Measurements from ENCODE around the gene RWDD3.

DNA sequence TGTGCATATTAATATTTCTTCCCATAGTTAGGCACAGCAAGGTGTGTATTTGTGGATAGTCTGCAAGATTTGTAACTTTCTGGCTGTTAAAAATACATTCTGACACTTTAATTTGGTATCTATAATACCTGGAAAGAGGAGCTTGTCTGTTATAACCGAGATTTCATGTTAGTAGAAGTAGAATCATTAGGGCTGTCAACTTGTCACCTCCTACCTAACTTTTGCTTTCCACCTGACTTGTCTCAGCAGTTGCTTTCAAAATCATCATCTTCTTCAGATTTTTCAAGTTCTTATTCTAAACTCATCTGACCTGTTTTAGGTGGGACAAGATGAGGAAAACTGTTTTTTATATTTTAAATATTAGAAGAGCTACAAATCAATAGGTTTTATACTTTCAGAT lies 11.0 kb downstream of the RWDD3 start:
- TF ChIP-seq, protein P1, sequence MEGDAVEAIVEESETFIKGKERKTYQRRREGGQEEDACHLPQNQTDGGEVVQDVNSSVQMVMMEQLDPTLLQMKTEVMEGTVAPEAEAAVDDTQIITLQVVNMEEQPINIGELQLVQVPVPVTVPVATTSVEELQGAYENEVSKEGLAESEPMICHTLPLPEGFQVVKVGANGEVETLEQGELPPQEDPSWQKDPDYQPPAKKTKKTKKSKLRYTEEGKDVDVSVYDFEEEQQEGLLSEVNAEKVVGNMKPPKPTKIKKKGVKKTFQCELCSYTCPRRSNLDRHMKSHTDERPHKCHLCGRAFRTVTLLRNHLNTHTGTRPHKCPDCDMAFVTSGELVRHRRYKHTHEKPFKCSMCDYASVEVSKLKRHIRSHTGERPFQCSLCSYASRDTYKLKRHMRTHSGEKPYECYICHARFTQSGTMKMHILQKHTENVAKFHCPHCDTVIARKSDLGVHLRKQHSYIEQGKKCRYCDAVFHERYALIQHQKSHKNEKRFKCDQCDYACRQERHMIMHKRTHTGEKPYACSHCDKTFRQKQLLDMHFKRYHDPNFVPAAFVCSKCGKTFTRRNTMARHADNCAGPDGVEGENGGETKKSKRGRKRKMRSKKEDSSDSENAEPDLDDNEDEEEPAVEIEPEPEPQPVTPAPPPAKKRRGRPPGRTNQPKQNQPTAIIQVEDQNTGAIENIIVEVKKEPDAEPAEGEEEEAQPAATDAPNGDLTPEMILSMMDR (optimal IDR thresholded peaks at IDR 0.05 in 1 of 3, IDR thresholded peaks at IDR 0.05 in 1 of 3, conservative IDR thresholded peaks at IDR 0.05 in 1 of 3; ENCODE audit: extremely low read depth in 1 of 3, insufficient read depth in 2 of 3, low read length in 3 of 3) = no peak
- TF ChIP-seq EZH2 (IDR thresholded peaks at IDR 0.05; ENCODE audit: low read length) = no peak

Data from keratinocyte (primary cell).